Stimulated activated CD4-positive, alpha-beta T cell treated with anti-CD3 and anti-CD28 coated beads, Interleukin-1b, Interleukin-23, amount 100 ng/mL, for 24 hours (primary cell): ENCODE data around the gene CDC14B.
"Not testable (repeated sequence)": the region's sequence is repeated elsewhere in the genome, so short reads cannot be mapped to it uniquely, and the experiment has no call there.

ENCODE experiments used
- DNase-seq, 4 experiments: peaks; one replicate each; pipeline ENCODE4 v3.0.0-alpha.2; 2020; ENCODE audit warnings: low read depth in 4 of 4, low spot score in 1 of 4

The CDC14B gene

GRCh38 chr9:96550659-96551058 lies 69.0 kb downstream of the CDC14B start:
- no peak for DNase-seq

- not testable (repeated sequence) for DNase-seq
Measured at GRCh38 chr9:96543131-96543530, 76.5 kb downstream of the CDC14B start.

GRCh38 chr9:96540106-96540505 lies 79.5 kb downstream of the CDC14B start:
- no peak for DNase-seq

GRCh38 chr9:96532173-96532572 lies 87.5 kb downstream of the CDC14B start:
- DNase-seq = no peak

- DNase-seq = no peak
Measured at GRCh38 chr9:96524764-96525163, 94.9 kb downstream of the CDC14B start.

- DNase-seq = no peak
Measured at GRCh38 chr9:96524045-96524444, 95.6 kb downstream of the CDC14B start.

GRCh38 chr9:96523374-96523773 lies 96.3 kb downstream of the CDC14B start:
- DNase-seq = no peak

- DNase-seq = no peak
Measured at GRCh38 chr9:96522366-96522765, 97.3 kb downstream of the CDC14B start.

GRCh38 chr9:96519787-96520186 lies 99.9 kb downstream of the CDC14B start:
- no peak for DNase-seq

GRCh38 chr9:96519095-96519494 lies 100.5 kb downstream of the CDC14B start:
- DNase-seq = no peak

GRCh38 chr9:96515621-96516470 lies 103.8 kb downstream of the CDC14B start:
- DNase-seq = no peak

- no peak for DNase-seq
Measured at GRCh38 chr9:96514800-96515158, 104.9 kb downstream of the CDC14B start.

- no peak for DNase-seq
Measured at GRCh38 chr9:96514108-96514799, 105.4 kb downstream of the CDC14B start.

- DNase-seq = no peak
Measured at GRCh38 chr9:96513622-96514021, 106.0 kb downstream of the CDC14B start.

- no peak for DNase-seq
Measured at GRCh38 chr9:96512240-96512639, 107.4 kb downstream of the CDC14B start.

GRCh38 chr9:96510258-96510657 lies 109.4 kb downstream of the CDC14B start:
- DNase-seq = no peak

GRCh38 chr9:96509848-96510247 lies 109.8 kb downstream of the CDC14B start:
- no peak for DNase-seq

- no peak for DNase-seq
Measured at GRCh38 chr9:96509026-96509425, 110.6 kb downstream of the CDC14B start.

GRCh38 chr9:96508227-96508940 lies 111.3 kb downstream of the CDC14B start:
- DNase-seq = no peak

GRCh38 chr9:96505316-96505991 lies 114.2 kb downstream of the CDC14B start:
- no peak for DNase-seq

- DNase-seq = no peak
Measured at GRCh38 chr9:96503918-96504317, 115.7 kb downstream of the CDC14B start.
